Endothelial cell of umbilical vein (primary cell): ENCODE measurements around the gene SLC35A3. TPM values are rescaled to one million over a fixed set of nuclear protein-coding genes. Genes with fewer than 3 reads are reported as not detected.

Experiments used
- BruUV-seq: library from RNA; stranded (reverse); fragments of 400-500 nt; replicated peaks from 2 replicates; lab custom pipeline; 2021; lab: Mats Ljungman, UMichigan
- CTCF ChIA-PET: fragments of 300-600, 350-600 bp; sonication (Branson Sonifier 250); formaldehyde crosslinking; loops from one replicate; lab custom pipeline; 2021; ENCODE audit warnings: antibody characterized with exemption, inconsistent platforms; lab: Charles Lee
- POLR2A ChIA-PET: fragments of 300-600, 350-600 bp; sonication (Branson Sonifier 250); formaldehyde crosslinking; loops from one replicate; lab custom pipeline; 2021; ENCODE audit warnings: antibody characterized with exemption, inconsistent platforms; lab: Charles Lee
- DNase-seq: peaks from one replicate; pipeline ENCODE4 v3.0.0-alpha.2; 2011; ENCODE audit warnings: low read depth, low spot score
- FAIRE-seq: peaks from 2 replicates; lab custom pipeline; 2011; peaks lifted over from hg19 to GRCh38; lab: Jason Lieb, UNC
- H2AFZ ChIP-seq: 2 replicates; pipeline ENCODE4 v1.6.0; 2012; ENCODE audit warnings: low read depth, low read length, control low read depth, inconsistent platforms
- H3K27ac ChIP-seq: 2 replicates; pipeline ENCODE4 v1.5.1; 2011; ENCODE audit warnings: low read depth, mild to moderate bottlenecking, control low read depth, low read length, moderate library complexity; ENCODE audit not compliant: insufficient read depth
- H3K27me3 ChIP-seq, 2 experiments: 2 replicates each; pipeline versions ENCODE4 v1.6.0 to v1.6.1; 2011; ENCODE audit warnings: low read length in 2 of 2, mixed read lengths in 1 of 2; ENCODE audit not compliant: control insufficient read depth in 2 of 2, insufficient read depth in 2 of 2
- H3K36me3 ChIP-seq, 2 experiments: 2 replicates in 1 of 2; 3 replicates in 1 of 2; pipeline ENCODE4 v1.5.1; 2011; ENCODE audit warnings: low read length in 2 of 2, mild to moderate bottlenecking in 1 of 2, moderate library complexity in 1 of 2; ENCODE audit not compliant: control insufficient read depth in 2 of 2, insufficient read depth in 2 of 2; ENCODE audit errors: extremely low read depth in 1 of 2
- H3K4me1 ChIP-seq: 3 replicates; pipeline ENCODE4 v1.5.1; 2011; ENCODE audit warnings: mild to moderate bottlenecking, low read length; ENCODE audit not compliant: control insufficient read depth, insufficient read depth; ENCODE audit errors: extremely low read depth
- H3K4me2 ChIP-seq: 2 replicates; pipeline ENCODE4 v1.6.1; 2011; ENCODE audit warnings: low read length, control low read depth, mixed read lengths; ENCODE audit not compliant: insufficient read depth
- H3K4me3 ChIP-seq, 3 experiments: fragments of 200-600 bp in 1 of 3; sonication (generic), shearing (Covaris generic) in 1 of 3; replicated peaks in 1 of 3; 2 replicates each; pipeline ENCODE4 v1.5.1; 2011 to 2016; ENCODE audit warnings: control low read depth in 3 of 3, low read length in 3 of 3, mild to moderate bottlenecking in 2 of 3, inconsistent platforms in 1 of 3, low read depth in 1 of 3, moderate library complexity in 1 of 3; ENCODE audit not compliant: insufficient read depth in 1 of 3
- H3K79me2 ChIP-seq: 2 replicates; pipeline ENCODE4 v1.6.0; 2012; ENCODE audit warnings: low read length, inconsistent platforms; ENCODE audit not compliant: control insufficient read depth, insufficient read depth
- H3K9ac ChIP-seq: replicated peaks from 2 replicates; pipeline ENCODE3; 2011; ENCODE audit warnings: low read length, control low read depth; ENCODE audit not compliant: insufficient read depth; ENCODE audit errors: extremely low read depth
- H3K9me1 ChIP-seq: replicated peaks from 3 replicates; pipeline ENCODE4 v1.6.0; 2011; ENCODE audit warnings: mild to moderate bottlenecking, low read length; ENCODE audit not compliant: control insufficient read depth, insufficient read depth; ENCODE audit errors: extremely low read depth
- H3K9me3 ChIP-seq: replicated peaks from 2 replicates; pipeline ENCODE4 v1.5.1; 2012; ENCODE audit warnings: low read length, inconsistent platforms; ENCODE audit not compliant: control insufficient read depth, insufficient read depth
- H4K20me1 ChIP-seq: replicated peaks from 2 replicates; pipeline ENCODE3; 2011; ENCODE audit warnings: mild to moderate bottlenecking, low read length; ENCODE audit not compliant: control insufficient read depth, insufficient read depth; ENCODE audit errors: extremely low read depth
- CTCF ChIP-seq, 2 donors: IDR thresholded peaks; 1 replicate in 1 of 2; 2 replicates in 1 of 2; pipeline ENCODE4 v1.5.1; 2011; ENCODE audit warnings: low read length in 2 of 2, mild to moderate bottlenecking in 2 of 2, moderate library complexity in 2 of 2, control low read depth in 1 of 2, inconsistent platforms in 1 of 2, low read depth in 1 of 2; ENCODE audit not compliant: insufficient read depth in 1 of 2; ENCODE audit errors: extremely low read depth in 1 of 2
- EZH2 ChIP-seq: IDR thresholded peaks from 2 replicates; pipeline ENCODE4 v1.6.1; 2012; ENCODE audit warnings: borderline replicate concordance, low read depth, mild to moderate bottlenecking, moderate library complexity, low read length, inconsistent platforms; ENCODE audit not compliant: severe bottlenecking
- FOS ChIP-seq: IDR thresholded peaks from 2 replicates; pipeline ENCODE4 v1.6.1; 2011; ENCODE audit warnings: mild to moderate bottlenecking, low read length, moderate library complexity, borderline replicate concordance; ENCODE audit not compliant: insufficient read depth
- GATA2 ChIP-seq: IDR thresholded peaks from 2 replicates; pipeline ENCODE4 v1.7.0; 2011; ENCODE audit warnings: low read depth, mild to moderate bottlenecking, moderate library complexity, mixed read lengths, low read length; ENCODE audit not compliant: insufficient read length, insufficient read depth
- JUN ChIP-seq: IDR thresholded peaks from 2 replicates; pipeline ENCODE4 v1.6.1; 2011; ENCODE audit warnings: borderline replicate concordance, low read depth; ENCODE audit not compliant: insufficient read length, insufficient read depth
- MAX ChIP-seq: IDR thresholded peaks from 2 replicates; pipeline ENCODE4 v1.6.1; 2011; ENCODE audit not compliant: insufficient read depth, insufficient read length
- MYC ChIP-seq: IDR thresholded peaks from one replicate; pipeline ENCODE4 v1.6.1; 2011; ENCODE audit warnings: mild to moderate bottlenecking, low read depth, low read length
- POLR2A ChIP-seq: IDR thresholded peaks from 2 replicates; pipeline ENCODE4 v1.6.1; 2012; ENCODE audit warnings: low read depth, mild to moderate bottlenecking, control low read depth, low read length
- POLR2AphosphoS5 ChIP-seq: IDR thresholded peaks from 2 replicates; pipeline ENCODE4 v1.6.1; 2012; ENCODE audit warnings: low read depth, mild to moderate bottlenecking, control low read depth, low read length, moderate library complexity; ENCODE audit not compliant: insufficient read depth
- dilution Hi-C: fragments of 300-500 bp; cut with MboI; formaldehyde crosslinking; loops from one replicate; pipeline ENCODE4 v1.15.0; 2019; ENCODE audit warnings: low sequenced_read_pairs; ENCODE audit not compliant: extremely low pct_ligation_motif_present
- intact Hi-C: fragments of 100-400 bp; cut with micrococcal nuclease; formaldehyde crosslinking; loops from one replicate; pipeline ENCODE4 v1.10.0; 2022
- polyA plus RNA-seq, 4 experiments: library from polyadenylated mRNA; depleted of rRNA in 3 of 4; stranded (reverse) in 3 of 4; unstranded in 1 of 4; fragments of >200 nt; gene quantifications; 2 replicates each; pipeline versions ENCODE4 v1.2.1 to v1.2.3, GENCODE V29; 2011 to 2012; ENCODE audit warnings: missing spikeins in 1 of 4
- total RNA-seq: library from RNA; stranded (reverse); gene quantifications from 2 replicates; pipeline ENCODE4 v1.2.3, GENCODE V29; 2021

SLC35A3 gene
- total and polyA plus RNA-seq, 2 donors (not counting 3 experiments of a cell fraction or from before 2014, with no cell fraction given), result 3.6 to 19.0 TPM

- dilution Hi-C loops (no loop called here), intact Hi-C loops (loop anchor here (5.0 to 10.0 kb wide), 2 partner anchors 380 to 832 kb away; no protein-coding TSS in a partner anchor)
- Histone ChIP-seq H3K9ac (no peak overlapping the region), H3K9me1 (no peaks in the 10 kb centered on the region), H2AFZ (no peak overlapping the region), H3K79me2 (peaks cover 35% of the 10 kb centered on the region), H3K4me1 (peaks cover 17% of the 10 kb centered on the region), H4K20me1 (no peaks in the 10 kb centered on the region), H3K4me3 (no peak overlapping the region), H3K27me3 (no peaks in the 10 kb centered on the region), H3K4me2 (no peak overlapping the region), H3K9me3 (no peaks in the 10 kb centered on the region), H3K27ac (no peak overlapping the region), H3K36me3 (no peaks in the 10 kb centered on the region)
- DNase-seq (no peak), FAIRE-seq (no peak)
- CTCF ChIA-PET, result interaction anchor here (0.9 to 1.0 kb wide), 4 partner anchors 10 to 424 kb away, joined by 3 to 4 read pairs (median 3); no protein-coding TSS in a partner anchor
- no peak for TF ChIP-seq GATA2
- no peak for TF ChIP-seq JUN
- TF ChIP-seq POLR2A, result no peak
- no peak for TF ChIP-seq CTCF (IDR thresholded peaks at IDR 0.05; ENCODE audit: extremely low read depth in 1 of 2, insufficient read depth in 1 of 2, low read depth in 1 of 2, low read length in 2 of 2)
- TF ChIP-seq FOS, result no peak
- TF ChIP-seq EZH2, result no peak
- TF ChIP-seq POLR2AphosphoS5, result no peak
- TF ChIP-seq MYC, result no peak
- no peak for TF ChIP-seq MAX
- no TSS peak for BruUV-seq
- POLR2A ChIA-PET, result no interaction called here
These were observed 65.4 kb downstream of the SLC35A3 start for GRCh38 chr1:100035214-100035613.
